Measurements from ENCODE around the gene DOLPP1. TPM values are rescaled to one million over a fixed set of nuclear protein-coding genes. Genes with fewer than 3 reads are reported as not detected.

DOLPP1 gene
- total and polyA plus RNA-seq, 2 of the 13 experiments (the other 11 are each of a cell fraction or from before 2014, with no cell fraction given), result 21.0 to 34.1 TPM

- TF ChIP-seq PCBP1 (IDR thresholded peaks at IDR 0.05; ENCODE audit: borderline replicate concordance, low read depth, low read length), result no peak
- TF ChIP-seq ZFP41 (CRISPR knock-in tag; IDR thresholded peaks at IDR 0.05; ENCODE audit: borderline replicate concordance), result no peak
Observed at GRCh38 chr9:129038109-129038852, 42.6 kb upstream of the DOLPP1 start (continued).

- 100% methylated on average over 5 of the region's 12 CpGs for WGBS (ENCODE audit: low lambda C conversion rate)
- H3K4me2 ChIP-seq (ENCODE audit: low read depth, low read length), result no peak overlapping the region
- DNase-seq (ENCODE audit: low spot score), result no peak
Observed at GRCh38 chr9:129040113-129040643, 40.7 kb upstream of the DOLPP1 start.

More at GRCh38 chr9:129040113-129040643, 40.7 kb upstream of the DOLPP1 start:
- BruUV-seq (replicated peaks), result no TSS peak
- no peak for ATAC-seq
- ChIA-PET CTCF (ENCODE audit: low intra/inter-chr PET ratio, low total read pairs) (no interaction called here), POLR2A (no interaction called here)
- H3K79me2 ChIP-seq (ENCODE audit: insufficient read depth, low read length), result peaks cover 6% of the 10 kb centered on the region
- TF ChIP-seq TMF1 (CRISPR knock-in tag; IDR thresholded peaks at IDR 0.05; ENCODE audit: low read depth) (no peak), THAP11 (CRISPR knock-in tag; IDR thresholded peaks at IDR 0.05) (no peak), ZNF33A (CRISPR knock-in tag; IDR thresholded peaks at IDR 0.05; ENCODE audit: borderline replicate concordance) (no peak), ZFY (CRISPR knock-in tag; IDR thresholded peaks at IDR 0.05) (no peak), RNF2 (conservative IDR thresholded peaks at IDR 0.05; ENCODE audit: low read depth) (no peak), POGZ (CRISPR knock-in tag; IDR thresholded peaks at IDR 0.05) (no peak), LRRFIP1 (CRISPR knock-in tag; conservative IDR thresholded peaks at IDR 0.05) (no peak), PHF21A (CRISPR knock-in tag; IDR thresholded peaks at IDR 0.05) (no peak), GATAD1 (CRISPR knock-in tag; IDR thresholded peaks at IDR 0.05) (no peak), ZNF383 (CRISPR knock-in tag; IDR thresholded peaks at IDR 0.05; ENCODE audit: borderline replicate concordance) (no peak), NCOA2 (CRISPR knock-in tag; IDR thresholded peaks at IDR 0.05) (no peak), ZNF781 (CRISPR knock-in tag; IDR thresholded peaks at IDR 0.05; ENCODE audit: borderline replicate concordance, not compliant biosample characterization) (no peak), ZNF788 (CRISPR knock-in tag; IDR thresholded peaks at IDR 0.05; ENCODE audit: borderline replicate concordance) (no peak)
- TF ChIP-seq, protein P1, sequence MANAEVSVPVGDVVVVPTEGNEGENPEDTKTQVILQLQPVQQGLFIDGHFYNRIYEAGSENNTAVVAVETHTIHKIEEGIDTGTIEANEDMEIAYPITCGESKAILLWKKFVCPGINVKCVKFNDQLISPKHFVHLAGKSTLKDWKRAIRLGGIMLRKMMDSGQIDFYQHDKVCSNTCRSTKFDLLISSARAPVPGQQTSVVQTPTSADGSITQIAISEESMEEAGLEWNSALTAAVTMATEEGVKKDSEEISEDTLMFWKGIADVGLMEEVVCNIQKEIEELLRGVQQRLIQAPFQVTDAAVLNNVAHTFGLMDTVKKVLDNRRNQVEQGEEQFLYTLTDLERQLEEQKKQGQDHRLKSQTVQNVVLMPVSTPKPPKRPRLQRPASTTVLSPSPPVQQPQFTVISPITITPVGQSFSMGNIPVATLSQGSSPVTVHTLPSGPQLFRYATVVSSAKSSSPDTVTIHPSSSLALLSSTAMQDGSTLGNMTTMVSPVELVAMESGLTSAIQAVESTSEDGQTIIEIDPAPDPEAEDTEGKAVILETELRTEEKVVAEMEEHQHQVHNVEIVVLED (CRISPR knock-in tag; IDR thresholded peaks at IDR 0.05; ENCODE audit: borderline replicate concordance), result no peak
- TF ChIP-seq, protein P2, sequence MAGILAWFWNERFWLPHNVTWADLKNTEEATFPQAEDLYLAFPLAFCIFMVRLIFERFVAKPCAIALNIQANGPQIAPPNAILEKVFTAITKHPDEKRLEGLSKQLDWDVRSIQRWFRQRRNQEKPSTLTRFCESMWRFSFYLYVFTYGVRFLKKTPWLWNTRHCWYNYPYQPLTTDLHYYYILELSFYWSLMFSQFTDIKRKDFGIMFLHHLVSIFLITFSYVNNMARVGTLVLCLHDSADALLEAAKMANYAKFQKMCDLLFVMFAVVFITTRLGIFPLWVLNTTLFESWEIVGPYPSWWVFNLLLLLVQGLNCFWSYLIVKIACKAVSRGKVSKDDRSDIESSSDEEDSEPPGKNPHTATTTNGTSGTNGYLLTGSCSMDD (CRISPR knock-in tag; IDR thresholded peaks at IDR 0.05), result no peak
- intact Hi-C loops (cut with micrococcal nuclease; ENCODE audit: unreplicated experiment) (no loop called here), in situ Hi-C loops (cut with HindIII; ENCODE audit: extremely low pct_ligation_motif_present, low pct_unique_long_range_greater_than_20kb) (no loop called here)
- no peak overlapping the region for H3K27ac ChIP-seq (ENCODE audit: extremely low read length, insufficient read depth, low read length)
- H2AFZ ChIP-seq (ENCODE audit: low read length), result no peak overlapping the region
- no peaks in the 10 kb centered on the region; a peak in 1 of 5 replicates for H3K27me3 ChIP-seq (ENCODE audit: control insufficient read depth in 1 of 2, insufficient read depth in 2 of 2, low read length in 2 of 2)
- H3K4me3 ChIP-seq (replicated peaks in 1 of 3; ENCODE audit: insufficient read depth in 1 of 3, low read depth in 2 of 3, low read length in 3 of 3), result no peak overlapping the region
- FAIRE-seq, result no peak
- peaks cover 3 to 14% of the 10 kb centered on the region in 2 experiments; a peak in 4 of 5 replicates for H3K36me3 ChIP-seq (replicated peaks in 1 of 2; ENCODE audit: control insufficient read depth in 1 of 2, insufficient read depth in 2 of 2, low read length in 2 of 2)
- H3K9ac ChIP-seq (ENCODE audit: insufficient read depth, low read depth, low read length), result no peak overlapping the region
- no peaks in the 10 kb centered on the region for H4K20me1 ChIP-seq (ENCODE audit: insufficient read depth, low read length)
- no peaks in the 10 kb centered on the region for H3K9me3 ChIP-seq (ENCODE audit: low read length)
- H3K4me1 ChIP-seq (ENCODE audit: insufficient read depth, low read length), result peaks cover 27% of the 10 kb centered on the region

All from HepG2 (cell line).